OCI-LY1 (cell line): ENCODE results near the gene SNRK.

ENCODE experiments used
- CTCF ChIP-seq: fragments of 200-600 bp; sonication (generic), shearing (Covaris generic); IDR thresholded peaks from 2 replicates; pipeline ENCODE4 v1.5.1; 2017; ENCODE audit warnings: mild to moderate bottlenecking, antibody characterized with exemption, low read length, moderate library complexity, mixed read lengths
- EZH2 ChIP-seq: fragments of 200-600 bp; sonication (generic), shearing (Covaris generic); IDR thresholded peaks from 2 replicates; pipeline ENCODE4 v1.8.0; 2017; ENCODE audit warnings: borderline replicate concordance, mixed run types, mild to moderate bottlenecking, antibody characterized with exemption, low read length, moderate library complexity, mixed read lengths

DNA sequence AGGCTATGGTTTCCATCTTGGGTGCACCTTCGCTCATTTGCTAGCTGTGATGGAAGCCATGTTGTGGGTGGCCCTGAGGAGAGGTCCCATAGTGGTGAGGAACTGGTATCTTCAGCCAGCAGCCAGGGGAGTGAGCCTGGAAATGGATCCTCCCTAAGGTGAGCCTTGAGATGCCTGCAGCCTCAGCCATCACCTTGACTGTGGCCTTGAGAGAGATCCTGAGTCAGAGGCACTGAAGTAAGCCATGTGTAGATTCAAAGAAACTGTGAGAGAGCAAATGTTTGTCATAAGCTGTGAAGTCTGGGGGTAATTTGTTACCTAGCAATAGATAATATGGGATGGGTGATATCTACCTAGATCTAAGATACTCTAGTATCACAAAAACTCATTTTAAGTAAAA lies 105.3 kb downstream of the SNRK start:
- no peak for TF ChIP-seq CTCF
- TF ChIP-seq EZH2: no peak
